Stimulated activated CD4-positive, alpha-beta T cell treated with anti-CD3 and anti-CD28 coated beads, TNF-alpha, amount 100 ng/mL, for 4 hours (primary cell): ENCODE results near the gene IGIP.
"Not testable (repeated sequence)": the region's sequence is repeated elsewhere in the genome, so short reads cannot be mapped to it uniquely, and the experiment has no call there.

Source experiments
- DNase-seq, 3 experiments: peaks; one replicate each; pipeline ENCODE4 v3.0.0-alpha.2; 2020; ENCODE audit warnings: low read depth in 3 of 3

IGIP gene

GRCh38 chr5:140141241-140141640 is 15.5 kb downstream of the IGIP start:
- DNase-seq: no peak

- DNase-seq: no peak
Measured at GRCh38 chr5:140142246-140142645, 16.5 kb downstream of the IGIP start.

- DNase-seq: no peak
Measured at GRCh38 chr5:140142856-140143255, 17.1 kb downstream of the IGIP start.

GRCh38 chr5:140143521-140144258 is 18.0 kb downstream of the IGIP start:
- no peak for DNase-seq

DNA sequence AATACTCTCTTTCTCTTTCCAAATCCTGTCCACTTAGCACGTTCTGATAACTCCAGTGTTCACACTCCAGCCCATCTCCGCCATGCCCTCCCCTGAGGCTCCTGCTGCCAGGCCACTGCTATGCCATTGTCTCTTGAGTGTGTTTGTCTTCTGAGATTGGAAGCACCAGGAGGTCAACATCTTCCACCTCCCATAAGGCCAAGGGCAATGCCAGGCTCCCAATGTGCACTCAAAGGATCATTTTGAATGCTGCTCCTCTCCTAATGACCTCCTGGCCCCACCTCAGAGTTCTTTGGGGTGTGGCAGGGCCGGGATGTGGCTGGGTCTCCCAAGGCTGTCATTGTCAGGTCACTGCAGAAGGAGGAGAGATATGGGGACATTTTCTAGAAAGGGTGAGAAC is 19.5 kb downstream of the IGIP start:
- no peak for DNase-seq

DNA sequence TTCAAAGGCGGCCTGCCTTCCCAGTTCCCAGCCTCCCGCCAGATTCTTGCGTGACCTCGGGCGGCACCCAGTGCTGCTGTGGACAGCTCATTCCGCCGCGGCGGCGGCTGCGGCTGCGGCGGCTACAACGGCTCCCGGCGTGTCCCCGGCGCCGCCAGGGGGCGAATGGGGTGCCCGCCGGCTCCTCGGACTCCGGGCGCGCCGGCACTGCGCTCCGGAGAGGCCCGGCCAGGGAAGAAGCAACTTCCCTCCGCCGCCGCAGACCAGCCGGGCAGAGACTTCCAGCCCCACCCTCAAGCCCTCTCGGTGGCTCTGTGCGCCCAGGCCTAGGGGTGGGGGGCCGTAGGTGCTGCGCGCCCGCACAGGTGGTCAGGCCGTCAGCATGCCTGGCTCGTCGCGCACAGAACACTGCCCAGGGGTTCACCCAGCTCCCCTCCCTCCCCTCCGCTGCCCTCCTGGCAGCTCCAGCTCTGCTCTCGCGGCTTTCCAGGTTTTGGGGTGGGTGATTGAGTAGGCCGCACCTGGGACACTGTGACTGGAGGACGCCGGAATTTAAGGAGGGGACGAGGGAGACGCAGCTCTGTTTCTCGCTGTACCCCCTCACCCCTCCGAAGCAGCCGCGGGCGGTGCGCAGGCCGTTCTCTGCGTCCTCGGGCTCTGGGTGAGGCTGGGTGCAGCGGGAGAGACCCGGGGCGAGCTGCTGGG is 20.2 kb downstream of the IGIP start:
- DNase-seq: peak; percentile 9 to 32 (median 22)

DNA sequence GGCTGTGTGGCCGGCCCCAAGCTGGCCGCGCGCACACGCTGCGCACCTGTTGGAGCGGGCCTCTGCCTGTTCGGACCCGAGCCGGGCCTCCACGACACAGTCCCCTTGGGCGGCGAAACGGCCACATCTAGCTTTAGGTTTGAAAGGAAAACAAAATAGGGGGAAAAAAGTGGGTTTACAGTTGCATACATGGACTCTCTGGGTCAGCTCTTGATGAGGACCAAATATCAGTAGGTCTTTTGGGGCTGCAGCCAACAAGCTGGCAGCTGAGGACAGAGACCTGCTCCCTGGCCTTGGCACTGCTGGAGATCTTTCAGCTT is 20.7 kb downstream of the IGIP start:
- DNase-seq: no peak

DNA sequence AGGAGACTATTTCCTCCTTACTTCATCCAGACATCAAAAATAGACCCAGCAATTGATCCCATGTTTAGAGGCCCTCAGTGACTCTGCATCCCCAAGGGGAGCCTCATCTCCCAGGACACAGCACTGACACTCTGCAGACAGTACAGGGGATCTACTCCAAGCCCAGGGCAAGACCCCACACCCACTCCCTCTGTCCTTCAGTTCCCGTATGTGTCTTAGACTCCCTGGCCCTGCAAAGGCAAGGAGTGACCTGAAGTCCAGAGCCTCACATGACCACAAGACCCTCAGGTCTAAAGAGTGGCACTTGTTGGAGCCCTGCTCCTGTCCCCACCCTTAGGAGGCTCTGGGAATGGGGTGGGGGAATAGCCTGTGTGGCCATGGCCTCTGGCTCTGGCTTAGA is 21.7 kb downstream of the IGIP start:
- no peak for DNase-seq

DNA sequence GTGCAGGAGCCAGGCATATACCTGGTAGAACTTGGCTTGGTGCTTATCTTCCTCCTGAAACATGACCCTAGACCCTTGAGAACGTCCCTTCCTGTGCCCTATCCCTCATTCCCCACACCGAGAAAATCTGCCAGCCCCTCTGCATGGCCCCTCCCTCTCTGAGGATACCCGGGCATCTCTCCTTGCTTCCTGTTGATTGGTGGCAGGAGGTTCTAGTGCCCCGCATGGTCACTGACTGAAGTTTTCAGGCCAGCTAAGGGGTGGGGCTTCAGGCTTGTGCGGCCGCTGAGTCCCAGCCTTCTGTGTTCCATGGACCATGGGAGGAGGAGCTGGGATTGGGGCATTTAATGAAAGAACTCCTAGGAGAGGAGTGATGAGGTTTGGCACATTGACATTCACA is 22.8 kb downstream of the IGIP start:
- DNase-seq: no peak

DNA sequence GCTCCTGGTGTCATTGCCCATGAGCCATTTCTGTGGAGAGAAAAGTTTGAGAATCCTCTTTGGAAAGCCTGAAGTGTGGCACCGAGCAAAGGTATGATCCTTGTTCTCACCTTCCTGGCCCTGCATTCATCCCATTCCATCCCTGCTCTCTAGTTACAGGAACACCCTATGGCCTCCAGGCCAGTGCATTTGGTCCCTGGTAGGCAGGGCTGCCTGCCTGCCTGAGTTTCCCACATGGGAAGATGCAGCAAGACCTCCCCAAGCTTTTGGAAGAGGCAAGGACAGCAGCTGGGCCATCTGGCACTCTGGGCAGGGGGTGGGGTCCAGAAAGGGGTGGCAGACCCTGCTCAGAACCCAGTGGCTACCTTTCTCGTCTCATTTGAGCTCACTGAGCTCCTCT is 24.5 kb downstream of the IGIP start:
- DNase-seq: no peak

GRCh38 chr5:140151144-140152021 is 25.6 kb downstream of the IGIP start:
- DNase-seq: no peak

DNA sequence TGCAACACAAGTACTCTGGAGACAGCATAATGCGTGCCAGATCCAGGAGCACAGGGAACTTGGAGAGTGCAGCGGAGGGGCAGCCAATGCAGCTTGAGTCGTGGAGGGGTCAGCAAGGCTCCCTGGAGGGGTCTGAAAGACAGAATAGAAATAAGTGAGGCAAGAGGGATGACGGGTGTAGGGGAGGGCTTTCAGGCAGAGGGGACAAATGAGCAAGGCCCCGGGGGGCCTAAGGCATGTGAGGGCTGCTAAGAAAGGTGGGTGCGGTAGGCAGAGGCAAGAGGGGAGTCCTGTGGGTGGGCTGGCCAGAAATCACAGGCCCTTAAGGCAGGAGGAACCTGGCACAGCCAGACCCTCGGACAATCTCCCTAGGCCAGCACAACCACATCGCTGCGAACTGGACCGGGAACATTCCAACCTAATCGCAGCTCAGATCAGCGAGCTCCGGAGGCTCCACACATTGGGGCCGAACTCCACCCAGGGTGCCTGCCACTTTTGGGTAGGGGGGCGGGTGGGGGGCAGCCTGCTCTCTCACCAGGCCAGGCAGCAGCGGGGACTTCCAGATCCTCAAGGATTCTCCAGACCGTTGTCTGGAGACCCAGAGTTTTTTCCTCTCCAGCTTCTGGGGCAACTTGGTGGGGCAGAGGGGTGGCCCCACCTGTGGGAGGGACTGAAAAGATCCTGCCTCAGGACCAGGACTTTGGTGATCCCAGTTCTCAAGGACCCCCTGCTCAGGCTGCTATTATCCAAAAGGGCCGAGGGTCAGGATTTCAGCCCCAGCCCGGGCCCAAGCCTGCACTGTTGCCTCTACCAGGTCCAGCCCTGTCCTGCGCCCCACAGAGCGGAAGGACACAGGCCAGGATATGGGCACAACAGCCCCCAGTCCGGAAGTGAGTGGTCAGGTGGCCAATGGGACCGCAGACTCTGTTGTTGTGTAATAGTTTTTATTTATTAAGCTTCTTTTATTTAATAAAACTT is 26.6 kb downstream of the IGIP start:
- no peak for DNase-seq

DNA sequence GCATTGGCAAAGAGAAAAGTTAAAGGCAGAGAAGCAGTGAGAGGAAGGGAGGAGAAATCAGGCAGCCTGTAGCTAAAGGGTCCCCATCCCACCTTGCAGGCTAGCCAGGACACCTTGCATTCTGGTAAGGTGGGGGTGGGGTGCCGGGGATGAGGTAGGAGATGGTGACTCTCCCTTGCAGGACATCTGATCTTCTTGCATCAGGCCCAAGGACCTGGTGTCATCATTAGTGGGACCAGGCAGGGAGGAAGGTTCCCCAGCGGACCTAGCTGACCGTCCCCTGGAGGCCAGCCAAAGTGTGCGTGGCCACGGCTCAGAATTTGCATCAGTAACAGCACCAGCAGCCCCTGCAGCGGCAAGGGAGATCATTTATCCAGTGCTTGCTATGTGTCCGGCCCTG is 27.5 kb downstream of the IGIP start:
- no peak for DNase-seq

GRCh38 chr5:140153905-140154304 is 28.2 kb downstream of the IGIP start:
- no peak for DNase-seq

DNA sequence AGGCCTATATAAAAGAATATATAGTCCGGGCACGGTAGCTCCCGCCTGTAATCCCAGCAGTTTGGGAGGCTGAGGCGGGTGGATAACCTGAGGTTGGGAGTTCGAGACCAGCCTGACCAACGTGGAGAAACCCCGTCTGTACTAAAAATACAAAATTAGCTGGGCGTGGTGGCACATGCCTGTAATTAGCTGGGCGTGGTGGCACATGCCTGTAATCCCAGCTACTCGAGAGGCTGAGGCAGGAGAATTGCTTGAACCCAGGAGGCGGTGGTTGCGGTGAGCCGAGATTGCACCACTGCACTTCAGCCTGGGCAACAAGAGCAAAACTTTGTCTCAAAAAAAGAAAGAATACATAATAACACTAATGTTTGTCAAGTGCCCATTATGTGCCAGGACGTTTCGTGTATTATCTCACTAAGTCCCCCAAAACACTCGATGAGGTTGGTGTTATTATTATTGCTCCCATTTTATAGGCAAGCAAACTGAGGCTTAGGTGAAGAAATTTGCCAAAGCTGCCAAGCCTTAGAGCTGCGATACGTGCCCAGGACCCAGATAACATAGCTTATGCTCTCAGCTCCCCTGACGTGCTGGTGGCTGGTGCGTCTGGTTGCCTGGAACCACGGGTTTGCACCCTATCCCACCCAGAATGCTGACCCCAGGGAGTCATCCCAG is 29.1 kb downstream of the IGIP start:
- not testable (repeated sequence) for DNase-seq

DNA sequence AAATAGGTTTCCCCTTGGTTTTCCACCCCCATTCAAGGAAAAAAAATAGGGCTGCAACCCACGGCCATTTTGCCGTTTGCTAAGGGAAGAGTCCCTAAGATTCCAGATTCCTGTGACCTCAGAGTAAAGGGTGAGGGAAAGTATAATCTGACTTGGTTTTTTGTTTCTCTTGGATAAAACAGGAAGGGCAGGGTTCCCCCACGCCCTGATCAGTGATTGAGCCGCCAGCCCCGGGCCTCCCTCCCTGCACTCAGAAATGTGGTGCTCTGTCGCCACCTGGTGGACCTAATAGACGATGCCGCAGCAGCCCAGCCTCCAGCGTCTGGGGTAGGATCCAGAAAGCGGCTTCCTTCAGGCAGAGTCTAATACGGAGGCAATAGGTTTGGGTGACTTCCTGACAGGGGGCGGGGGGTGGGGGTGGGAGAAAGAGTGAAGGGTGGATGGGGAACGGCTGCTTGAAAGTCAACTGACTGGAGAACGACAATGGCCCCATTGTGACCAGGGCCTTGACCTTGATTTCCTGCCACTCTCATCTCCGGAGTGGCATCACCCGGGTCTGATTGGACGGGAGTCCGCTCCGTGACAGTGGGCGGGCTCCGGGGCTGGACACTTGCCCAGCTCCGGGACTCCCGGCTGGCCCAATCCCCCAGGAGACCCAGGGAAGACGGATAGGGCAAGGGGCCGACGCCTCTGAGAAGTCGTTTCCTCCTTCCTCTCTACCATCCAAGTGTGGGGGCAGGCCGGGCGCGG is 31.5 kb downstream of the IGIP start:
- peak; percentile 71 to 79 (median 71) for DNase-seq

DNA sequence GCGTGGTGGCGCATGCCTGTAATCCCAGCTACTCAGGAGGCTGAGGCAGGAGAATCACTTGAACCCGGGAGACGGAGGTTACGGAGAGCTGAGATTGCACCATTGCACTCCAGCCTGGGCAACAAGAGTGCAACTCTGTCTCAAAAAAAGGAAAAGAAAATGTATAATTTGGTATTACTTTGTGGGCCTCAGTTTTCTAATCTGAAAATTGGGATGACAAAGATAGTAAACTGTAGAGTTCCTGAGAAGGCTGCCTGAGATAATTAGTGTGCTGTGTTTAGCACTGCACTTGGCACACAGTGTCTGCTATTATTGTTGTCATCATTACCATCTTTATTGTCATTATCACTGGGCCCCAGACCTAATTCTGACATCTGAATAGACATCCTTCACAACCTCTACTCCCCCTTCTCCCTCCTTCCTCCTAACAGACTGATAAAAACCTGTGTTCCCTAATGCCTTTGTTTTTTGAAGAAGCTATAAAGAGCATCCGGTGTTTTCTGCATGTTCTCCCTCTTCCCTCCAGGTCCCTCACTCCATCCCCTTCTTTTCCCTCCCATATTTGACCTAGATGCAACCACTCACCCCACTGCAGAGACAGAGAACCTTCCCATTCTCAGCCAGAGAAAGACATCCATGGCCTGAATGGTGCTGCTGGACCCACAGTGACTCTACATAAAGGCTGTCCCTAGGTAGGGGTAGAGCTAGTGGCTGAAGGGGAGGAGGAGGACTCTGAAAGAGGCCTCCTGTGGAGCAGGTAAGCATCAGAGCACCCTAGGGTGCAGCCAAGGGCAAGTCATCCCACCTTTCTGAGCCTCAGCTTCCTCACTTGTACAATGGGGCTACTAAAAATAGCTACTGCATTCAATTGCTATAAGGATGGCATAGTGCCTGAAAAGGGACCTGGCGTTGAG is 33.5 kb downstream of the IGIP start:
- no peak for DNase-seq

DNA sequence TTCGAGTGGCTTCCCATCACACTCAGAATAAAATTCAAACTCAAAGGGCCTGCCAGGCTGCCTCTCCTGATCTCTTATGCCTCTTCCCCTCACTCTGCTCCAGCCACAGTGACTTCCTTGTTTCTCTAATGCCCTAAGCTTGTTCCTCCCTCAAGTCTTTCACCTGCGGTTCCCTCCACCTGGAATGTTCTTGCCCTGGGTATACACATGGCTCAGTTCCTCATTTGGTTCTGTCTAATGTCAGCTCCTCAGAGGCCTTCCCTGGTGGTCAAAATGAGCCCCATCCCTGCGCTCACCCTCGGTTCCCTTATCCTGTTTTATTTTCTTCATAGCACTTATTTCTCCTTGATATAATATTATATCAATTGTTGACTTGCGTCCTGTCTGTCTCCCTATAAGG is 36.5 kb downstream of the IGIP start:
- DNase-seq: no peak

GRCh38 chr5:140162781-140163180 is 37.0 kb downstream of the IGIP start:
- DNase-seq: no peak
